H9 (cell line): ENCODE measurements around the gene RBM34. TPM values are rescaled to one million over a fixed set of nuclear protein-coding genes. Genes with fewer than 3 reads are reported as not detected.
A peak's percentile ranks its signal among the peaks of the same experiment; 100 is the strongest.
"Not testable (repeated sequence)": the region's sequence is repeated elsewhere in the genome, so short reads cannot be mapped to it uniquely, and the experiment has no call there.

Experiments used
- DNase-seq: peaks from one replicate; pipeline ENCODE4 v3.0.0-alpha.2; 2017
- H2AFZ ChIP-seq: one replicate; pipeline ENCODE4 v1.6.1; 2013; ENCODE audit warnings: mild to moderate bottlenecking, low read length, control low read depth, moderate library complexity
- H2AK5ac ChIP-seq: 2 replicates; pipeline ENCODE4 v1.6.1; 2013; ENCODE audit warnings: low read length, control low read depth, mixed read lengths; ENCODE audit not compliant: insufficient read length
- H2BK120ac ChIP-seq: one replicate; pipeline ENCODE4 v1.6.1; 2013; ENCODE audit warnings: low read depth, mild to moderate bottlenecking, low read length, control low read depth, inconsistent platforms; ENCODE audit not compliant: poor library complexity, severe bottlenecking
- H2BK12ac ChIP-seq: 2 replicates; pipeline ENCODE4 v1.6.1; 2013; ENCODE audit warnings: low read length, control low read depth, mixed read lengths, low read depth; ENCODE audit not compliant: insufficient read length
- H2BK15ac ChIP-seq: 2 replicates; pipeline ENCODE4 v1.6.1; 2013; ENCODE audit warnings: low read depth, low read length, control low read depth
- H2BK20ac ChIP-seq: one replicate; pipeline ENCODE4 v1.6.1; 2013; ENCODE audit warnings: low read depth, mild to moderate bottlenecking, low read length, control low read depth, inconsistent platforms; ENCODE audit not compliant: poor library complexity, severe bottlenecking
- H2BK5ac ChIP-seq: 2 replicates; pipeline ENCODE4 v1.6.1; 2013; ENCODE audit warnings: low read length, control low read depth, mixed read lengths; ENCODE audit not compliant: insufficient read length
- H3K14ac ChIP-seq: 2 replicates; pipeline ENCODE4 v1.6.1; 2013; ENCODE audit warnings: low read length, control low read depth; ENCODE audit not compliant: insufficient read depth
- H3K18ac ChIP-seq: 2 replicates; pipeline ENCODE4 v1.6.1; 2013; ENCODE audit warnings: low read depth, mild to moderate bottlenecking, mixed read lengths, low read length, control low read depth; ENCODE audit not compliant: insufficient read length
- H3K23ac ChIP-seq: 2 replicates; pipeline ENCODE4 v1.6.1; 2013; ENCODE audit warnings: low read length, control low read depth, mixed read lengths, low read depth; ENCODE audit not compliant: insufficient read length
- H3K23me2 ChIP-seq: 2 replicates; pipeline ENCODE4 v1.6.1; 2013; ENCODE audit warnings: low read depth, mild to moderate bottlenecking, mixed read lengths, low read length, control low read depth; ENCODE audit not compliant: insufficient read length, poor library complexity, severe bottlenecking
- H3K27ac ChIP-seq: 2 replicates; pipeline ENCODE4 v1.5.1; 2013; ENCODE audit warnings: low read length, control low read depth, mixed read lengths, low read depth; ENCODE audit not compliant: insufficient read length
- H3K27me3 ChIP-seq: 2 replicates; pipeline ENCODE4 v1.6.1; 2013; ENCODE audit warnings: low read length, control low read depth, inconsistent platforms; ENCODE audit not compliant: insufficient read depth
- H3K4ac ChIP-seq: 2 replicates; pipeline ENCODE4 v1.6.1; 2013; ENCODE audit warnings: low read depth, mild to moderate bottlenecking, control low read depth, inconsistent platforms, low read length, moderate library complexity
- H3K4me1 ChIP-seq: 2 replicates; pipeline ENCODE4 v1.6.1; 2013; ENCODE audit warnings: low read length, control low read depth, inconsistent platforms; ENCODE audit not compliant: insufficient read depth
- H3K4me2 ChIP-seq: 2 replicates; pipeline ENCODE4 v1.6.1; 2013; ENCODE audit warnings: low read length, control low read depth, mixed read lengths; ENCODE audit not compliant: insufficient read length, insufficient read depth
- H3K56ac ChIP-seq: 2 replicates; pipeline ENCODE4 v1.6.1; 2013; ENCODE audit warnings: low read depth, mild to moderate bottlenecking, mixed read lengths, low read length, control low read depth; ENCODE audit not compliant: insufficient read length
- H3K79me1 ChIP-seq: 2 replicates; pipeline ENCODE4 v1.6.1; 2013; ENCODE audit warnings: low read depth, mild to moderate bottlenecking, moderate library complexity, low read length, control low read depth, inconsistent platforms; ENCODE audit not compliant: insufficient read depth, poor library complexity, severe bottlenecking
- H3K79me2 ChIP-seq: 2 replicates; pipeline ENCODE4 v1.6.1; 2013; ENCODE audit warnings: low read length, control low read depth, inconsistent platforms; ENCODE audit not compliant: insufficient read depth
- H3K9ac ChIP-seq: 2 replicates; pipeline ENCODE4 v1.6.1; 2013; ENCODE audit warnings: low read length, control low read depth, mixed read lengths; ENCODE audit not compliant: insufficient read length; ENCODE audit errors: extremely low read depth
- H3K9me3 ChIP-seq: one replicate; pipeline ENCODE4 v1.6.1; 2013; ENCODE audit warnings: low read depth, low read length, inconsistent platforms; ENCODE audit not compliant: control insufficient read depth
- H3T11ph ChIP-seq: one replicate; pipeline ENCODE4 v1.6.1; 2013; ENCODE audit warnings: mild to moderate bottlenecking, low read length, control low read depth, inconsistent platforms
- H4K20me1 ChIP-seq: one replicate; pipeline ENCODE4 v1.6.1; 2013; ENCODE audit not compliant: control insufficient read depth, insufficient read length, insufficient read depth
- H4K5ac ChIP-seq: 2 replicates; pipeline ENCODE4 v1.6.1; 2013; ENCODE audit warnings: low read depth, mild to moderate bottlenecking, mixed read lengths, low read length, control low read depth; ENCODE audit not compliant: insufficient read length
- H4K8ac ChIP-seq: replicated peaks from 2 replicates; pipeline ENCODE4 v1.6.1; 2013; ENCODE audit warnings: low read length, control low read depth, mixed read lengths, low read depth; ENCODE audit not compliant: insufficient read length
- H4K91ac ChIP-seq: 2 replicates; pipeline ENCODE4 v1.6.1; 2013; ENCODE audit warnings: low read depth, mild to moderate bottlenecking, moderate library complexity, mixed read lengths, low read length, control low read depth; ENCODE audit not compliant: insufficient read length
- H3K27ac Mint-ChIP-seq, 3 experiments: 2 replicates in 2 of 3; 3 replicates in 1 of 3; pipeline ENCODE4 v1.8.0; 2020 to 2021; ENCODE audit warnings: mixed read lengths in 3 of 3, mild to moderate bottlenecking in 1 of 3, moderate library complexity in 1 of 3
- H3K27me3 Mint-ChIP-seq: 2 replicates; pipeline ENCODE4 v1.8.0; 2021; ENCODE audit warnings: low read depth, mild to moderate bottlenecking, moderate library complexity, mixed read lengths
- H3K36me3 Mint-ChIP-seq, 3 experiments: 2 replicates in 2 of 3; 3 replicates in 1 of 3; pipeline ENCODE4 v1.8.0; 2020 to 2021; ENCODE audit warnings: low read depth in 3 of 3, mixed read lengths in 3 of 3; ENCODE audit not compliant: insufficient read depth in 1 of 3
- H3K4me1 Mint-ChIP-seq, 2 experiments: 2 replicates each; pipeline ENCODE4 v1.8.0; 2020; ENCODE audit warnings: mixed read lengths in 2 of 2
- H3K4me3 Mint-ChIP-seq, 2 experiments: 2 replicates in 1 of 2; 3 replicates in 1 of 2; pipeline ENCODE4 v1.8.0; 2020 to 2021; ENCODE audit warnings: mild to moderate bottlenecking in 2 of 2, mixed read lengths in 2 of 2, moderate library complexity in 1 of 2
- H3K9me3 Mint-ChIP-seq, 2 experiments: 2 replicates in 1 of 2; 3 replicates in 1 of 2; pipeline ENCODE4 v1.8.0; 2020; ENCODE audit warnings: mild to moderate bottlenecking in 2 of 2, mixed read lengths in 2 of 2, moderate library complexity in 1 of 2
- whole genome bisulfite sequencing: extraction: QIAGEN DNeasy Blood & Tissue Kit; methylation state at CpG from one replicate; pipeline ENCODE4 v1.1.7; 2013; ENCODE audit warnings: missing lambda C conversion rate, low lambda C conversion rate, mixed read lengths; ENCODE audit not compliant: insufficient read length; ENCODE audit errors: extremely low coverage; 5-methylcytosine and 5-hydroxymethylcytosine counted together
- total RNA-seq: library from RNA; stranded (reverse); gene quantifications from 2 replicates; pipeline ENCODE4 v1.2.1, GENCODE V29; 2021
- TF ChIP-seq, protein P1 (sequence below): fragments of 200-600 bp; sonication (generic); conservative IDR thresholded peaks from 3 replicates; pipeline ENCODE4 v1.8.0; 2021; ENCODE audit warnings: antibody characterized with exemption, mild to moderate bottlenecking

Gene RBM34
- total RNA-seq, 1 experiment from 2014 or later = 121 TPM

DNA sequence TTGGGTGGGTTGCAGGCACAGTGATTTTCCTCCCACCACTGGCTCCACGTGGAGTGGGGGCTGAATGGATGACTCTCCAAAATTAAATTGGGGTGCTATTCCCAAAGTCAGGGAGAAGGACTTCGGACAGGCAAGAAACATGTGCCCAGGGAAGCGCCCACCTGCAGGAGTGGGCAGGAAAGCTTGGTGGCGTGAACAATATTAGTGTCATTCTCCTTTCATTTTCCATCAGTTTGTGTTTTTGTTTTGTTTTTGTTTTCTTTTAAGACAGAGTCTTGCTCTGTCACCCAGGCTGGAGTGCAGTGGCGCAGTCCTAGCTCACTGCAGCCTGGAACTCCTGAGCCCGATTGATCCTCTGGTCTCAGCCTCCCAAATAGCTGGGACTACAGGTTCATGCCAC, 62.5 kb downstream of the RBM34 start:
- peaks cover 14% of the 10 kb centered on the region in 2 experiments for H3K4me1 Mint-ChIP-seq

DNA sequence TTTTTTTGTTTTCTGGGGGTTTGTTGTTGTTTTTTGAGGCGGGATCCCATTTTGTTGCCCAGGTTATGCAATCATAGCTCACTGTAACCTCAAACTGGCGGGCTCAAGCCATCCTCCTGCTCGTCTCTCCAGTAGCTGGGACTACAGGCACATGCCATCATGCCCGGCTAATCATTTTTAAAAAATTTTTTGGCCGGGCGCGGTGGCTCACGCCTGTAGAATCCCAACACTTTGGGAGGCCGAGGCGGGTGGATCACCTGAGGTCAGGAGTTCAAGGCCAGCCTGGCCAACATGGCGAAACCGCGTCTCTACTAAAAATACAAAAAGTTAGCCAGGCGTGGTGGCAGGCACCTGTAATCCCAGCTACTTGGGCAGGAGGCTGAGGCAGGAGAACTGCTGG, 63.5 kb downstream of the RBM34 start:
- not testable (repeated sequence) for DNase-seq, H3K4me1 ChIP-seq, H3K23ac ChIP-seq, H3K14ac ChIP-seq, H3K27ac Mint-ChIP-seq, H3K9me3 Mint-ChIP-seq, H3K27me3 Mint-ChIP-seq, H4K91ac ChIP-seq, H3K4ac ChIP-seq, H2BK20ac ChIP-seq, H3K9me3 ChIP-seq, H2AFZ ChIP-seq, H2BK120ac ChIP-seq, H3K36me3 Mint-ChIP-seq, H4K8ac ChIP-seq, H3K27ac ChIP-seq, H3K9ac ChIP-seq, H3K79me1 ChIP-seq, H2AK5ac ChIP-seq, H3K56ac ChIP-seq, H3K4me2 ChIP-seq, H2BK5ac ChIP-seq, H4K5ac ChIP-seq, H3K18ac ChIP-seq, H3T11ph ChIP-seq, H3K79me2 ChIP-seq, H3K4me3 Mint-ChIP-seq, H2BK15ac ChIP-seq, H4K20me1 ChIP-seq, H3K23me2 ChIP-seq, H2BK12ac ChIP-seq, H3K27me3 ChIP-seq
- no CpG with 5 or more reads among the region's 14 CpGs for WGBS
- H3K4me1 Mint-ChIP-seq = peaks cover 21% of the 10 kb centered on the region in 2 experiments

More for the DNA sequence above, 62.5 kb downstream of the RBM34 start:
- no CpG with 5 or more reads among the region's 6 CpGs for WGBS
- H3K9ac ChIP-seq = no peak overlapping the region
- no peak overlapping the region for H2BK12ac ChIP-seq
- H4K20me1 ChIP-seq = no peaks in the 10 kb centered on the region
- H3K4ac ChIP-seq = no peak overlapping the region
- no peaks in the 10 kb centered on the region for H3K9me3 ChIP-seq
- H3K18ac ChIP-seq = no peak overlapping the region
- H3K4me2 ChIP-seq = no peak overlapping the region
- H3K4me3 Mint-ChIP-seq = 0 out of 5 replicates have a peak overlapping the region, but pooled peaks of 1 of the 2 experiments have one; percentile 20
- H3K27ac ChIP-seq = no peak overlapping the region
- no peak overlapping the region for H4K8ac ChIP-seq
- peaks cover under 1% of the 10 kb centered on the region for H3K27me3 Mint-ChIP-seq
- H4K5ac ChIP-seq = no peak overlapping the region
- no peaks in the 10 kb centered on the region for H3K4me1 ChIP-seq
- H3K23ac ChIP-seq = no peak overlapping the region
- no peaks in the 10 kb centered on the region; a peak in 1 of 7 replicates for H3K36me3 Mint-ChIP-seq
- peaks cover 2% of the 10 kb centered on the region for H3K23me2 ChIP-seq
- no peaks in the 10 kb centered on the region for H3K27me3 ChIP-seq
- no peaks in the 10 kb centered on the region for H3K79me1 ChIP-seq
- H2BK5ac ChIP-seq = no peak overlapping the region
- no peak overlapping the region for H2AFZ ChIP-seq
- no peak overlapping the region for H2BK120ac ChIP-seq
- no peak overlapping the region for H4K91ac ChIP-seq
- TF ChIP-seq, protein P1, sequence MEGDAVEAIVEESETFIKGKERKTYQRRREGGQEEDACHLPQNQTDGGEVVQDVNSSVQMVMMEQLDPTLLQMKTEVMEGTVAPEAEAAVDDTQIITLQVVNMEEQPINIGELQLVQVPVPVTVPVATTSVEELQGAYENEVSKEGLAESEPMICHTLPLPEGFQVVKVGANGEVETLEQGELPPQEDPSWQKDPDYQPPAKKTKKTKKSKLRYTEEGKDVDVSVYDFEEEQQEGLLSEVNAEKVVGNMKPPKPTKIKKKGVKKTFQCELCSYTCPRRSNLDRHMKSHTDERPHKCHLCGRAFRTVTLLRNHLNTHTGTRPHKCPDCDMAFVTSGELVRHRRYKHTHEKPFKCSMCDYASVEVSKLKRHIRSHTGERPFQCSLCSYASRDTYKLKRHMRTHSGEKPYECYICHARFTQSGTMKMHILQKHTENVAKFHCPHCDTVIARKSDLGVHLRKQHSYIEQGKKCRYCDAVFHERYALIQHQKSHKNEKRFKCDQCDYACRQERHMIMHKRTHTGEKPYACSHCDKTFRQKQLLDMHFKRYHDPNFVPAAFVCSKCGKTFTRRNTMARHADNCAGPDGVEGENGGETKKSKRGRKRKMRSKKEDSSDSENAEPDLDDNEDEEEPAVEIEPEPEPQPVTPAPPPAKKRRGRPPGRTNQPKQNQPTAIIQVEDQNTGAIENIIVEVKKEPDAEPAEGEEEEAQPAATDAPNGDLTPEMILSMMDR = no peak
- no peak for DNase-seq
- no peak overlapping the region for H3T11ph ChIP-seq
- no peak overlapping the region for H2AK5ac ChIP-seq
- peaks cover 0 to 2% of the 10 kb centered on the region in 2 experiments; a peak in 2 of 5 replicates for H3K9me3 Mint-ChIP-seq
- H3K79me2 ChIP-seq = no peaks in the 10 kb centered on the region
- no peak overlapping the region for H3K27ac Mint-ChIP-seq
- H2BK15ac ChIP-seq = no peak overlapping the region
- no peak overlapping the region for H3K14ac ChIP-seq
- H2BK20ac ChIP-seq = no peak overlapping the region
- no peak overlapping the region for H3K56ac ChIP-seq
